VCaP (cell line): ENCODE data around the gene LCE3D.
"Not testable (repeated sequence)": the region's sequence is repeated elsewhere in the genome, so short reads cannot be mapped to it uniquely, and the experiment has no call there.

Experiments
- H3K27ac ChIP-seq: fragments of 450-650 bp; 2 replicates; pipeline ENCODE4 v1.5.1; 2017
- CTCF ChIP-seq: fragments of 450-650 bp; conservative IDR thresholded peaks from 2 replicates; pipeline ENCODE4 v1.5.1; 2017; ENCODE audit warnings: mild to moderate bottlenecking, moderate library complexity

Gene LCE3D

GRCh38 chr1:152596986-152597385 is 16.7 kb upstream of the LCE3D start:
- H3K27ac ChIP-seq, result no peak overlapping the region
- no peak for TF ChIP-seq CTCF

- no peak overlapping the region for H3K27ac ChIP-seq
- no peak for TF ChIP-seq CTCF
Observed at GRCh38 chr1:152585586-152585985, 5.3 kb upstream of the LCE3D start.

GRCh38 chr1:152582647-152583046 is 2.3 kb upstream of the LCE3D start:
- no peak overlapping the region for H3K27ac ChIP-seq
- TF ChIP-seq CTCF, result no peak

GRCh38 chr1:152579526-152579925 is 790 bp downstream of the LCE3D start:
- H3K27ac ChIP-seq, result not testable (repeated sequence)

GRCh38 chr1:152577168-152577567 is 3.1 kb downstream of the LCE3D start:
- no peak overlapping the region for H3K27ac ChIP-seq
- TF ChIP-seq CTCF, result no peak

- no peak within 1 kb of the TSS for H3K27ac ChIP-seq
- TF ChIP-seq CTCF, result no peak
Observed at GRCh38 chr1:152566681-152567080, 13.6 kb downstream of the LCE3D start, which contains the start of gene LCE3E. Gene LCE3E (minus strand): TSS chr1:152566780. CDS start chr1:152566208, 572 bp downstream.

GRCh38 chr1:152565535-152566215 is 14.6 kb downstream of the LCE3D start:
- TF ChIP-seq CTCF, result no peak
- H3K27ac ChIP-seq, result no peak overlapping the region

GRCh38 chr1:152565115-152565514 is 15.2 kb downstream of the LCE3D start:
- H3K27ac ChIP-seq, result no peak overlapping the region
- no peak for TF ChIP-seq CTCF

- H3K27ac ChIP-seq, result not testable (repeated sequence)
Observed at GRCh38 chr1:152548358-152548757, 32.0 kb downstream of the LCE3D start.
